ENCODE results near the gene NMNAT2. TPM values are rescaled to one million over a fixed set of nuclear protein-coding genes. Genes with fewer than 3 reads are reported as not detected.

NMNAT2 gene
- total and polyA plus RNA-seq, 2 of the 13 experiments (the other 11 are each of a cell fraction or from before 2014, with no cell fraction given) = not detected

GRCh38 chr1:183319051-183319450 is 99.1 kb downstream of the NMNAT2 start (continued):
- no peak for TF ChIP-seq REPIN1 (CRISPR knock-in tag; IDR thresholded peaks at IDR 0.05; ENCODE audit: borderline replicate concordance, low read depth)
- TF ChIP-seq TCF7 (IDR thresholded peaks at IDR 0.05; ENCODE audit: low read depth) = no peak
- no peak for TF ChIP-seq ZNF652 (CRISPR knock-in tag; IDR thresholded peaks at IDR 0.05; ENCODE audit: borderline replicate concordance, low read depth)

- peak; percentile 96 for ATAC-seq
- Histone ChIP-seq H3K27ac (ENCODE audit: extremely low read length, insufficient read depth, low read length) (no peak overlapping the region), H3K36me3 (replicated peaks in 1 of 2; ENCODE audit: control insufficient read depth in 1 of 2, insufficient read depth in 2 of 2, low read length in 2 of 2) (no peaks in the 10 kb centered on the region), H4K20me1 (ENCODE audit: insufficient read depth, low read length) (no peaks in the 10 kb centered on the region), H2AFZ (ENCODE audit: low read length) (no peak overlapping the region), H3K4me3 (replicated peaks in 1 of 3; ENCODE audit: insufficient read depth in 1 of 3, low read depth in 2 of 3, low read length in 3 of 3) (no peak overlapping the region), H3K4me2 (ENCODE audit: low read depth, low read length) (no peak overlapping the region), H3K79me2 (ENCODE audit: insufficient read depth, low read length) (no peaks in the 10 kb centered on the region), H3K9me3 (ENCODE audit: low read length) (no peaks in the 10 kb centered on the region), H3K27me3 (ENCODE audit: control insufficient read depth in 1 of 2, insufficient read depth in 2 of 2, low read length in 2 of 2) (0 out of 5 replicates have a peak, but pooled peaks cover 1 to 3% of the 10 kb centered on the region in 2 experiments), H3K9ac (ENCODE audit: insufficient read depth, low read depth, low read length) (no peak overlapping the region), H3K4me1 (ENCODE audit: insufficient read depth, low read length) (no peaks in the 10 kb centered on the region)
- WGBS (ENCODE audit: low lambda C conversion rate) = 20% methylated on average over 3 of the region's 4 CpGs
- DNase-seq (ENCODE audit: low spot score) = peak; percentile 50
- ChIA-PET CTCF (ENCODE audit: low intra/inter-chr PET ratio, low total read pairs) (no interaction called here), POLR2A (no interaction called here)
- in situ Hi-C loops (cut with HindIII; ENCODE audit: extremely low pct_ligation_motif_present, low pct_unique_long_range_greater_than_20kb) (no loop called here), intact Hi-C loops (cut with micrococcal nuclease; ENCODE audit: unreplicated experiment) (no loop called here)
- no TSS peak for BruUV-seq (replicated peaks)
- peak; percentile 34 for FAIRE-seq
- TF ChIP-seq SP4 (CRISPR knock-in tag; IDR thresholded peaks at IDR 0.05) (no peak), ELF4 (CRISPR knock-in tag; IDR thresholded peaks at IDR 0.05; ENCODE audit: borderline replicate concordance) (no peak), CTCF (CRISPR knock-in tag; IDR thresholded peaks at IDR 0.05) (peak; percentile 60), SMC3 (IDR thresholded peaks at IDR 0.05; ENCODE audit: low read length) (peak; percentile 40; the same call in 1 of the 2 replicates), CREB3 (CRISPR knock-in tag; IDR thresholded peaks at IDR 0.05) (no peak), AKNA (CRISPR knock-in tag; IDR thresholded peaks at IDR 0.05; ENCODE audit: borderline replicate concordance) (no peak), ZNF224 (CRISPR knock-in tag; IDR thresholded peaks at IDR 0.05) (no peak), ZNF329 (CRISPR knock-in tag; IDR thresholded peaks at IDR 0.05; ENCODE audit: low read depth) (no peak), CEBPB (IDR thresholded peaks at IDR 0.05; ENCODE audit: borderline replicate concordance, low read depth, low read length) (peak; percentile 92), STAG1 (CRISPR knock-in tag; IDR thresholded peaks at IDR 0.05) (peak; percentile 51), CCAR2 (optimal IDR thresholded peaks at IDR 0.05; ENCODE audit: low read depth, low read length) (no peak)
Observed at GRCh38 chr1:183318433-183318832, 99.7 kb downstream of the NMNAT2 start.

Data from HepG2 (cell line).